ENCODE data around the gene IL11. TPM values are rescaled to one million over a fixed set of nuclear protein-coding genes. Genes with fewer than 3 reads are reported as not detected.
A peak's percentile ranks its signal among the peaks of the same experiment; 100 is the strongest.

The IL11 gene
- total RNA-seq, 4 donors from 2014 or later, result 0.21 TPM; not detected in 3

- TF ChIP-seq CTCF (IDR thresholded peaks at IDR 0.05) (no peak), POLR2A (IDR thresholded peaks at IDR 0.05) (no peak), EP300 (IDR thresholded peaks at IDR 0.05) (no peak)
- Histone ChIP-seq H3K4me1 (peaks cover 0 to 52% (median 24%) of the 10 kb centered on the region in 4 donors), H3K36me3 (peaks cover 0 to 56% (median 0%) of the 10 kb centered on the region in 3 donors), H3K9me3 (no peaks in the 10 kb centered on the region), H3K27me3 (no peaks in the 10 kb centered on the region), H3K4me3 (no peak overlapping the region), H3K27ac (peak overlapping the region in 1 of 4 donors; percentile 47)
- 76 to 78% methylated on average over 22 of the region's 22 CpGs for WGBS, 2 donors
- no peak for DNase-seq (ENCODE audit: low spot score in 2 of 2)
Measured at GRCh38 chr19:55345101-55345817, 25.0 kb downstream of the IL11 start.

- no peak overlapping the region for H3K27ac ChIP-seq
- no peaks in the 10 kb centered on the region for H3K9me3 ChIP-seq
- peaks cover 0 to 55% (median 26%) of the 10 kb centered on the region in 4 donors for H3K4me1 ChIP-seq
- no peak overlapping the region for H3K4me3 ChIP-seq
- no peak for TF ChIP-seq EP300 (IDR thresholded peaks at IDR 0.05)
- TF ChIP-seq CTCF (IDR thresholded peaks at IDR 0.05), result no peak
- TF ChIP-seq POLR2A (IDR thresholded peaks at IDR 0.05), result no peak
- 64 to 71% methylated on average over 9 of the region's 9 CpGs for WGBS, 2 donors
- H3K27me3 ChIP-seq, result no peaks in the 10 kb centered on the region
- DNase-seq (ENCODE audit: low spot score in 2 of 2), result no peak
- H3K36me3 ChIP-seq, result peaks cover 0 to 56% (median 0%) of the 10 kb centered on the region in 3 donors
Measured at GRCh38 chr19:55344444-55344843, 25.8 kb downstream of the IL11 start.

GRCh38 chr19:55341595-55342531 lies 28.4 kb downstream of the IL11 start:
- TF ChIP-seq CTCF (IDR thresholded peaks at IDR 0.05), result no peak
- TF ChIP-seq EP300 (IDR thresholded peaks at IDR 0.05), result no peak
- no peak for TF ChIP-seq POLR2A (IDR thresholded peaks at IDR 0.05)
- H3K4me1 ChIP-seq, result peaks cover 0 to 52% (median 31%) of the 10 kb centered on the region in 4 donors
- WGBS, 2 donors, result 83% methylated on average over 34 to 42 of the region's 50 CpGs

GRCh38 chr19:55341171-55341588 lies 29.1 kb downstream of the IL11 start:
- Histone ChIP-seq H3K36me3 (peaks cover 0 to 39% (median 0%) of the 10 kb centered on the region in 3 donors), H3K4me1 (peaks cover 0 to 45% (median 29%) of the 10 kb centered on the region in 4 donors), H3K4me3 (peak overlapping the region; percentile 69 to 97 (median 76)), H3K9me3 (no peaks in the 10 kb centered on the region), H3K27ac (peak overlapping the region; percentile 91 to 99 (median 97)), H3K27me3 (no peaks in the 10 kb centered on the region)
- WGBS, 2 donors, result 1 to 2% methylated on average over 9 to 11 of the region's 15 CpGs
- DNase-seq (ENCODE audit: low spot score in 2 of 2), result peak; percentile 39 to 51
- TF ChIP-seq POLR2A (IDR thresholded peaks at IDR 0.05) (peak in 1 of 2 donors; percentile 16), EP300 (IDR thresholded peaks at IDR 0.05) (peak in 1 of 2 donors; percentile 47), CTCF (IDR thresholded peaks at IDR 0.05) (no peak)

More at GRCh38 chr19:55341595-55342531, 28.4 kb downstream of the IL11 start:
- Histone ChIP-seq H3K9me3 (no peaks in the 10 kb centered on the region), H3K27ac (peak overlapping the region in 2 of 4 donors; percentile 96 to 99), H3K36me3 (peaks cover 0 to 46% (median 0%) of the 10 kb centered on the region in 3 donors), H3K27me3 (no peaks in the 10 kb centered on the region), H3K4me3 (peak overlapping the region in 2 of 4 donors; percentile 81 to 97)
- no peak for DNase-seq (ENCODE audit: low spot score in 2 of 2)

Data from tibial nerve (tissue), 4 donors.